ENCODE results near the gene TM9SF1.

DNA sequence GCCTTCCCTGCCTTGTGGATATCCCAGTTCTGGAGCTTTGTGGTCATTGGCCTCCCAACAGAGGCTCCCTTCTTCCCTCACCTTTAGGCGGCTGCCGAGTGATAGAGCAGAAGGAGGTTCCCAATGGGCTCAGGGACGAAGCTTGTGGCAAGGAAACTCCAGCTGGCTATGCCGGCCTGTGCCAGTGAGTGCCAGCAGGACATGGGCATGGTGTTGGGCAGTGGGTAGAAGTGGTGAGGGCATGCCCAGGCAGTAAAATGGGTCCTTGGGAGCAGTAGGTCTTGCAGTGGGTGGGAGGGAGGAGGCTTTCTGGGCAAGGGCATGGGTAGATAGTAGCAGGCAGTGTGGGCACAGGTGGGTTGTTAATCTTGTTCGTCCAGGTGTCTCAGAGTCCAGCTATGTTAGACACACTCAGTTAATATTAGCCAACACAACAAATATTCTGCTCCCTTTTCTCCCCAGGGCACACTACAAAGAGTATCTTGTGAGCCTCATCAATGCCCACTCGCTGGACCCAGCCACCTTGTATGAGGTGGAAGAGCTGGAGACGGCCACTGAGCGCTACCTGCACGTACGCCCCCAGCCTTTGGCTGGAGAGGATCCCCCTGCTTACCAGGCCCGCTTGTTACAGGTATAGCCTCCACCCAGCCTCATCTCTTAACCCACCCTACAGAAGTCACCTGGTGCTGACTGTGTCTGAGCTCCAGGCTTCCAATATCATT, 35.3 kb downstream of the TM9SF1 start:
- TF ChIP-seq GATA2 (IDR thresholded peaks at IDR 0.05; ENCODE audit: low read depth, low read length), result no peak
- TF ChIP-seq GATA3 (IDR thresholded peaks at IDR 0.05; ENCODE audit: low read depth, low read length), result no peak
